Measurements from ENCODE around the gene SDR42E1. TPM values are rescaled to one million over a fixed set of nuclear protein-coding genes. Genes with fewer than 3 reads are reported as not detected.

The SDR42E1 gene
- total and polyA plus RNA-seq, 2 donors (not counting 3 experiments of a cell fraction or from before 2014, with no cell fraction given): 0.08 TPM; not detected in 1

DNA sequence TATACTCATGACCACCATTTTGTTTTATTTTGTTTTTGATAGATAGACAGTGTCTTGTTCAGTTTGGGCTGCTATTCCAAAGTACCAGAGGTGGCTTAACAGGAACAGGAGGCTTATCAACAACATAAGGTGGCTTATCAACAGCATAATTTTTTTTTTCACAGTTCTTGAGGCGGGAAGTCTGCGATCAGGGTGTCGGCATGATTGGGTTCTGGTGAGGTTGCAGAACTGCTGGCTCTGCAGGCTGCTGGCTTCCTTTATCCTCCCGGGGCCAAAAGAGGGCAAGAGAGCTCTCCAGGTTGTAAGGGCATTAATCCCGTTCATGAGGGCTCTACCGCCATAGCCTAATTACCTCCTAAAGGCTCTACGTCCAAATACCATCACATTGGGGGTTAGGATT lies 11.9 kb upstream of the SDR42E1 start:
- H3K27me3 ChIP-seq (ENCODE audit: control insufficient read depth in 2 of 2, insufficient read depth in 2 of 2, low read length in 2 of 2): peaks cover 7 to 21% of the 10 kb centered on the region in 2 experiments
- H3K9me3 ChIP-seq (replicated peaks; ENCODE audit: control insufficient read depth, insufficient read depth, low read length): no peaks in the 10 kb centered on the region
- no TSS peak for BruUV-seq (replicated peaks)
- no peaks in the 10 kb centered on the region for H3K4me1 ChIP-seq (ENCODE audit: control insufficient read depth, extremely low read depth, insufficient read depth, low read length)
- H2AFZ ChIP-seq (ENCODE audit: low read depth, low read length): no peak overlapping the region
- H3K36me3 ChIP-seq (ENCODE audit: control insufficient read depth in 2 of 2, extremely low read depth in 1 of 2, insufficient read depth in 2 of 2, low read length in 2 of 2): no peaks in the 10 kb centered on the region
- no peaks in the 10 kb centered on the region for H4K20me1 ChIP-seq (replicated peaks; ENCODE audit: control insufficient read depth, extremely low read depth, insufficient read depth, low read length)
- DNase-seq (ENCODE audit: low read depth, low spot score) (no peak), FAIRE-seq (no peak)
- CTCF ChIA-PET: interaction anchor here (1.6 kb wide), 1 partner anchor 26 kb away, joined by 4 read pairs; no protein-coding TSS in a partner anchor
- H3K79me2 ChIP-seq (ENCODE audit: control insufficient read depth, insufficient read depth, low read length): no peaks in the 10 kb centered on the region
- no peak overlapping the region for H3K4me2 ChIP-seq (ENCODE audit: insufficient read depth, low read length)
- H3K27ac ChIP-seq (ENCODE audit: insufficient read depth, low read depth, low read length): no peak overlapping the region
- H3K9ac ChIP-seq (replicated peaks; ENCODE audit: extremely low read depth, insufficient read depth, low read length): no peak overlapping the region
- TF ChIP-seq MAX (IDR thresholded peaks at IDR 0.05; ENCODE audit: insufficient read depth, insufficient read length) (no peak), MYC (IDR thresholded peaks at IDR 0.05; ENCODE audit: low read depth, low read length) (no peak), EZH2 (IDR thresholded peaks at IDR 0.05; ENCODE audit: borderline replicate concordance, low read depth, low read length, severe bottlenecking) (no peak), GATA2 (IDR thresholded peaks at IDR 0.05; ENCODE audit: insufficient read depth, insufficient read length, low read depth, low read length) (no peak), POLR2A (IDR thresholded peaks at IDR 0.05; ENCODE audit: low read depth, low read length) (no peak), JUN (IDR thresholded peaks at IDR 0.05; ENCODE audit: borderline replicate concordance, insufficient read depth, insufficient read length, low read depth) (no peak), POLR2AphosphoS5 (IDR thresholded peaks at IDR 0.05; ENCODE audit: insufficient read depth, low read depth, low read length) (no peak)
- TF ChIP-seq, protein P1, sequence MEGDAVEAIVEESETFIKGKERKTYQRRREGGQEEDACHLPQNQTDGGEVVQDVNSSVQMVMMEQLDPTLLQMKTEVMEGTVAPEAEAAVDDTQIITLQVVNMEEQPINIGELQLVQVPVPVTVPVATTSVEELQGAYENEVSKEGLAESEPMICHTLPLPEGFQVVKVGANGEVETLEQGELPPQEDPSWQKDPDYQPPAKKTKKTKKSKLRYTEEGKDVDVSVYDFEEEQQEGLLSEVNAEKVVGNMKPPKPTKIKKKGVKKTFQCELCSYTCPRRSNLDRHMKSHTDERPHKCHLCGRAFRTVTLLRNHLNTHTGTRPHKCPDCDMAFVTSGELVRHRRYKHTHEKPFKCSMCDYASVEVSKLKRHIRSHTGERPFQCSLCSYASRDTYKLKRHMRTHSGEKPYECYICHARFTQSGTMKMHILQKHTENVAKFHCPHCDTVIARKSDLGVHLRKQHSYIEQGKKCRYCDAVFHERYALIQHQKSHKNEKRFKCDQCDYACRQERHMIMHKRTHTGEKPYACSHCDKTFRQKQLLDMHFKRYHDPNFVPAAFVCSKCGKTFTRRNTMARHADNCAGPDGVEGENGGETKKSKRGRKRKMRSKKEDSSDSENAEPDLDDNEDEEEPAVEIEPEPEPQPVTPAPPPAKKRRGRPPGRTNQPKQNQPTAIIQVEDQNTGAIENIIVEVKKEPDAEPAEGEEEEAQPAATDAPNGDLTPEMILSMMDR (IDR thresholded peaks at IDR 0.05; ENCODE audit: extremely low read depth in 1 of 2, insufficient read depth in 1 of 2, low read depth in 1 of 2, low read length in 2 of 2): no peak
- intact Hi-C loops (cut with micrococcal nuclease) (no loop called here), dilution Hi-C loops (cut with MboI; ENCODE audit: extremely low pct_ligation_motif_present, low sequenced_read_pairs) (no loop called here)
- no peaks in the 10 kb centered on the region for H3K9me1 ChIP-seq (replicated peaks; ENCODE audit: control insufficient read depth, extremely low read depth, insufficient read depth, low read length)
- POLR2A ChIA-PET: no interaction called here
- no peak overlapping the region for H3K4me3 ChIP-seq (replicated peaks in 1 of 3; ENCODE audit: insufficient read depth in 1 of 3, low read depth in 1 of 3, low read length in 3 of 3)
